HG02973 (cell line): ENCODE results near the gene FZD10.

Experiments
- ATAC-seq: cut with Tn5 transposase; IDR thresholded peaks from one replicate; pipeline ENCODE4 v1.9.1; 2021; ENCODE audit warnings: moderate library complexity; ENCODE audit not compliant: unreplicated experiment

FZD10 gene

GRCh38 chr12:130203151-130203550, 40.9 kb downstream of the FZD10 start:
- ATAC-seq = no peak

- ATAC-seq = no peak
Observed at GRCh38 chr12:130204541-130204953, 42.3 kb downstream of the FZD10 start.

GRCh38 chr12:130205495-130205894, 43.2 kb downstream of the FZD10 start:
- no peak for ATAC-seq

- ATAC-seq = no peak
Observed at GRCh38 chr12:130212384-130212989, 50.2 kb downstream of the FZD10 start.

DNA sequence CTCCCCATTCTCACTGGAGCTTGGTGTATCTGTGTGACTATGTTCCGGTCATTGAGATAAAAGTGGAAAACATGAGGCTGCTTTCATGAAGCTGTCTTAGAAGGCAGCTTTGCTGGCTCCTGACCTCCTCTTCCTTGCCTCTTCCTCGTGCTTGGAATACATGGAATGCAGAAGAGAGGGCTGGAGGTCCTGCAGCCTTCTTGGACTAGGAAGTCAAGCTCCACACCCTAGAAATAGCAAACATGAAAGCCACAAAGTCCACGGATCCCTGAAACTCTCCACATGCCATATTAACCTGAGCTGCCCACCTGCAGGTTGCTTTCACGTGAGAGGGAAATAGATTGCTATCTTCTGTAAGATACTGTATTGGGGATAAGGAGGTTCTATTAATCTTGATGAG, 51.0 kb downstream of the FZD10 start:
- no peak for ATAC-seq

- no peak for ATAC-seq
Observed at GRCh38 chr12:130214686-130215395, 52.6 kb downstream of the FZD10 start.
